ENCODE measurements around the gene IMP3.

- no peak for TF ChIP-seq EZH2 (IDR thresholded peaks at IDR 0.05; ENCODE audit: borderline replicate concordance, low read depth, low read length, severe bottlenecking)
- TF ChIP-seq CTCF (IDR thresholded peaks at IDR 0.05; ENCODE audit: borderline replicate concordance, extremely low read depth, low read length, poor library complexity, severe bottlenecking) = no peak
Observed at GRCh38 chr15:75599401-75599800, 40.6 kb downstream of the IMP3 start.
